HCT116 (cell line): Measurements from ENCODE around the gene NPAP1. TPM values are rescaled to one million over a fixed set of nuclear protein-coding genes. Genes with fewer than 3 reads are reported as not detected.

ENCODE experiments used
- ATAC-seq: fragments of 200-7000 bp; cut with Tn5 transposase; 2 replicates; pipeline ENCODE4 v1.9.1; 2020; ENCODE audit warnings: mild to moderate bottlenecking, moderate library complexity
- BruUV-seq: library from RNA; stranded (reverse); fragments of 400-500 nt; replicated peaks from 2 replicates; lab custom pipeline; 2021; lab: Mats Ljungman, UMichigan
- CTCF ChIA-PET: fragments of 300-600 bp; sonication (Branson Sonifier 250); formaldehyde crosslinking; loops from one replicate; lab custom pipeline; 2021; ENCODE audit warnings: antibody characterized with exemption; lab: Charles Lee
- POLR2A ChIA-PET: fragments of 300-600, 350-600 bp; sonication (Branson Sonifier 250); formaldehyde crosslinking; loops from one replicate; lab custom pipeline; 2021; ENCODE audit warnings: antibody characterized with exemption; lab: Charles Lee
- RAD21 ChIA-PET, 2 experiments: fragments of 300-600 bp; sonication (Branson Sonifier 250); formaldehyde crosslinking; loops; one replicate each; lab custom pipeline; 2023; ENCODE audit warnings: low total read pairs in 2 of 2; ENCODE audit not compliant: uncharacterized antibody in 2 of 2, unreplicated experiment in 2 of 2, low non-redundant PET in 1 of 2; lab: Charles Lee
- DNase-seq: peaks from one replicate; pipeline ENCODE4 v3.0.0-alpha.2; 2010; ENCODE audit warnings: low read depth, low spot score
- H2AFZ ChIP-seq: fragments of 200-600 bp; shearing (Covaris generic), sonication (generic); 2 replicates; pipeline ENCODE4 v1.6.1; 2017; ENCODE audit warnings: low read depth, mixed run types, mixed read lengths, antibody characterized with exemption, low read length; ENCODE audit not compliant: poor library complexity, severe bottlenecking
- H3K27ac ChIP-seq: 2 replicates; pipeline ENCODE4 v1.5.1; 2012; ENCODE audit warnings: low read depth, low read length
- H3K27me3 ChIP-seq: fragments of 200-600 bp; sonication (generic); 2 replicates; pipeline ENCODE4 v1.6.1; 2016; ENCODE audit warnings: mixed run types, low read length, mixed read lengths; ENCODE audit not compliant: insufficient read depth
- H3K36me3 ChIP-seq, 2 experiments: fragments of 200-500 bp in 1 of 2; fragments of 200-600 bp in 1 of 2; sonication (Bioruptor generic) in 1 of 2; sonication (generic) in 1 of 2; 2 replicates each; pipeline versions ENCODE4 v1.5.1 to v1.6.1; 2014 to 2016; ENCODE audit warnings: low read length in 2 of 2, inconsistent platforms in 1 of 2, mixed read lengths in 1 of 2, mixed run types in 1 of 2; ENCODE audit not compliant: insufficient read depth in 2 of 2, control insufficient read depth in 1 of 2
- H3K4me1 ChIP-seq, 2 experiments: fragments of 200-600 bp in 1 of 2; sonication (generic) in 1 of 2; 2 replicates each; pipeline versions ENCODE4 v1.5.1 to v1.6.1; 2012 to 2017; ENCODE audit warnings: low read length in 2 of 2, inconsistent platforms in 1 of 2, mild to moderate bottlenecking in 1 of 2, mixed read lengths in 1 of 2, mixed run types in 1 of 2, moderate library complexity in 1 of 2; ENCODE audit not compliant: insufficient read depth in 2 of 2, control insufficient read depth in 1 of 2
- H3K4me2 ChIP-seq: fragments of 200-600 bp; sonication (generic); 2 replicates; pipeline ENCODE4 v1.6.1; 2017; ENCODE audit warnings: mixed run types, low read length, mixed read lengths
- H3K4me3 ChIP-seq, 2 experiments: fragments of 200-600 bp in 1 of 2; sonication (generic) in 1 of 2; replicated peaks in 1 of 2; 2 replicates each; pipeline ENCODE4 v1.5.1; 2011 to 2016; ENCODE audit warnings: low read length in 2 of 2, control low read depth in 1 of 2, low read depth in 1 of 2, mild to moderate bottlenecking in 1 of 2, mixed read lengths in 1 of 2, mixed run types in 1 of 2
- H3K79me2 ChIP-seq: fragments of 200-600 bp; sonication (generic); 2 replicates; pipeline ENCODE4 v1.6.1; 2017; ENCODE audit warnings: mild to moderate bottlenecking, mixed run types, low read length, moderate library complexity, mixed read lengths; ENCODE audit not compliant: insufficient read depth
- H3K9ac ChIP-seq: fragments of 200-600 bp; sonication (generic); 2 replicates; pipeline ENCODE4 v1.6.1; 2016; ENCODE audit warnings: low read length, mixed read lengths
- H3K9me2 ChIP-seq: fragments of 200-600 bp; sonication (generic), shearing (Covaris generic); 2 replicates; pipeline ENCODE4 v1.6.1; 2017; ENCODE audit warnings: mixed run types, mild to moderate bottlenecking, moderate library complexity; ENCODE audit not compliant: insufficient read depth
- H3K9me3 ChIP-seq, 2 experiments: fragments of 200-500 bp in 1 of 2; fragments of 200-600 bp in 1 of 2; sonication (Bioruptor generic) in 1 of 2; sonication (generic) in 1 of 2; 2 replicates each; pipeline ENCODE4 v1.6.1; 2014 to 2017; ENCODE audit warnings: low read length in 2 of 2, mixed read lengths in 2 of 2, inconsistent platforms in 1 of 2, low read depth in 1 of 2, mild to moderate bottlenecking in 1 of 2, mixed run types in 1 of 2, moderate library complexity in 1 of 2; ENCODE audit not compliant: control insufficient read depth in 1 of 2, insufficient read depth in 1 of 2
- H4K20me1 ChIP-seq: fragments of 200-600 bp; sonication (generic), shearing (Covaris generic); 2 replicates; pipeline ENCODE4 v1.6.1; 2017; ENCODE audit warnings: mixed run types, mild to moderate bottlenecking, moderate library complexity; ENCODE audit not compliant: insufficient read depth
- ATF3 ChIP-seq: IDR thresholded peaks from 2 replicates; pipeline ENCODE4 v1.6.1; 2012
- ELF1 ChIP-seq: IDR thresholded peaks from 2 replicates; pipeline ENCODE4 v1.6.1; 2012; ENCODE audit warnings: low read depth, borderline replicate concordance
- EZH2 ChIP-seq: fragments of 200-600 bp; sonication (generic); IDR thresholded peaks from 2 replicates; pipeline ENCODE4 v1.6.1; 2017; ENCODE audit warnings: antibody characterized with exemption, mixed run types
- EZH2phosphoT487 ChIP-seq: fragments of 200-600 bp; IDR thresholded peaks from 2 replicates; pipeline ENCODE4 v1.6.1; 2018; ENCODE audit warnings: antibody characterized with exemption, borderline replicate concordance
- JUND ChIP-seq: IDR thresholded peaks from 2 replicates; pipeline ENCODE4 v1.6.1; 2012
- POLR2AphosphoS5 ChIP-seq: IDR thresholded peaks from 2 replicates; pipeline ENCODE4 v1.6.1; 2011; ENCODE audit warnings: mild to moderate bottlenecking, low read depth, low read length, moderate library complexity
- RAD21 ChIP-seq: IDR thresholded peaks from 2 replicates; pipeline ENCODE4 v1.6.1; 2012; ENCODE audit warnings: low read depth, mild to moderate bottlenecking
- TCF7L2 ChIP-seq: IDR thresholded peaks from 2 replicates; pipeline ENCODE4 v1.7.0; 2011; ENCODE audit warnings: borderline replicate concordance, inconsistent platforms; ENCODE audit not compliant: insufficient read depth, insufficient read length; ENCODE audit errors: extremely low read depth
- ZFX ChIP-seq: fragments of 450-650 bp; IDR thresholded peaks from 2 replicates; pipeline ENCODE4 v1.6.1; 2017
- ZNF274 ChIP-seq: fragments of 200-500 bp; sonication (Bioruptor generic); IDR thresholded peaks from 2 replicates; pipeline ENCODE4 v1.6.1; 2014; ENCODE audit warnings: mild to moderate bottlenecking, low read depth, low read length, inconsistent platforms
- intact Hi-C: fragments of 100-400 bp; cut with micrococcal nuclease; formaldehyde crosslinking; loops from 2 replicates; pipeline ENCODE4 v1.10.0; 2022
- total RNA-seq: library from RNA; stranded (reverse); gene quantifications from one replicate; pipeline ENCODE4 v1.2.1, GENCODE V29; 2021; ENCODE audit not compliant: unreplicated experiment
- TF ChIP-seq, protein P1 (sequence below): IDR thresholded peaks from 2 replicates; pipeline ENCODE4 v1.6.1; 2011; ENCODE audit warnings: mild to moderate bottlenecking, low read length, moderate library complexity; ENCODE audit not compliant: insufficient replicate concordance; ENCODE audit errors: extremely low read depth
- TF ChIP-seq, protein P2 (sequence below): IDR thresholded peaks from 2 replicates; pipeline ENCODE4 v1.6.1; 2012; ENCODE audit warnings: low read depth

NPAP1 gene
- total RNA-seq, 1 experiment from 2014 or later = not detected

DNA sequence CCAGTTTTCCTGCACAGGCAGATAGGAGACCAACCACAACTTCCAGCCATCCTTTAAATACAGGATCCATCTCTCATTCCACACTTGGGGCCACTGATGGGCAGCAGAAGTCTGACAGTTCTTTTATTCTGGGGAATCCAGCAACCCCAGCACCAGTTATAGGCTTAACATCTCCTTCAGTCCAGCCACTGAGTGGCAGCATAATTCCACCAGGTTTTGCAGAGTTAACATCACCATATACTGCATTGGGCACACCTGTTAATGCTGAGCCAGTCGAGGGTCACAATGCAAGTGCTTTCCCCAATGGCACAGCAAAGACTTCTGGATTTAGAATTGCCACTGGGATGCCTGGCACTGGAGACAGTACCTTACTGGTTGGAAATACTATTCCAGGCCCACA is 2.9 kb downstream of the NPAP1 start:
- no peaks in the 10 kb centered on the region for H3K36me3 ChIP-seq
- H3K4me1 ChIP-seq = no peaks in the 10 kb centered on the region
- intact Hi-C loops = no loop called here
- H3K9ac ChIP-seq = no peak overlapping the region
- ChIA-PET POLR2A (no interaction called here), RAD21 (no interaction called here), CTCF (no interaction called here)
- H3K4me3 ChIP-seq = no peak overlapping the region
- TF ChIP-seq ELF1 = no peak
- no peak for TF ChIP-seq TCF7L2
- no peak for TF ChIP-seq JUND
- no peak for TF ChIP-seq EZH2
- TF ChIP-seq POLR2AphosphoS5 = no peak
- TF ChIP-seq, protein P1, sequence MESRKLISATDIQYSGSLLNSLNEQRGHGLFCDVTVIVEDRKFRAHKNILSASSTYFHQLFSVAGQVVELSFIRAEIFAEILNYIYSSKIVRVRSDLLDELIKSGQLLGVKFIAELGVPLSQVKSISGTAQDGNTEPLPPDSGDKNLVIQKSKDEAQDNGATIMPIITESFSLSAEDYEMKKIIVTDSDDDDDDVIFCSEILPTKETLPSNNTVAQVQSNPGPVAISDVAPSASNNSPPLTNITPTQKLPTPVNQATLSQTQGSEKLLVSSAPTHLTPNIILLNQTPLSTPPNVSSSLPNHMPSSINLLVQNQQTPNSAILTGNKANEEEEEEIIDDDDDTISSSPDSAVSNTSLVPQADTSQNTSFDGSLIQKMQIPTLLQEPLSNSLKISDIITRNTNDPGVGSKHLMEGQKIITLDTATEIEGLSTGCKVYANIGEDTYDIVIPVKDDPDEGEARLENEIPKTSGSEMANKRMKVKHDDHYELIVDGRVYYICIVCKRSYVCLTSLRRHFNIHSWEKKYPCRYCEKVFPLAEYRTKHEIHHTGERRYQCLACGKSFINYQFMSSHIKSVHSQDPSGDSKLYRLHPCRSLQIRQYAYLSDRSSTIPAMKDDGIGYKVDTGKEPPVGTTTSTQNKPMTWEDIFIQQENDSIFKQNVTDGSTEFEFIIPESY = no peak
- TF ChIP-seq RAD21 = no peak
- no peak for TF ChIP-seq ATF3
- no peak for TF ChIP-seq ZNF274
- no peak for TF ChIP-seq ZFX
- TF ChIP-seq, protein P2, sequence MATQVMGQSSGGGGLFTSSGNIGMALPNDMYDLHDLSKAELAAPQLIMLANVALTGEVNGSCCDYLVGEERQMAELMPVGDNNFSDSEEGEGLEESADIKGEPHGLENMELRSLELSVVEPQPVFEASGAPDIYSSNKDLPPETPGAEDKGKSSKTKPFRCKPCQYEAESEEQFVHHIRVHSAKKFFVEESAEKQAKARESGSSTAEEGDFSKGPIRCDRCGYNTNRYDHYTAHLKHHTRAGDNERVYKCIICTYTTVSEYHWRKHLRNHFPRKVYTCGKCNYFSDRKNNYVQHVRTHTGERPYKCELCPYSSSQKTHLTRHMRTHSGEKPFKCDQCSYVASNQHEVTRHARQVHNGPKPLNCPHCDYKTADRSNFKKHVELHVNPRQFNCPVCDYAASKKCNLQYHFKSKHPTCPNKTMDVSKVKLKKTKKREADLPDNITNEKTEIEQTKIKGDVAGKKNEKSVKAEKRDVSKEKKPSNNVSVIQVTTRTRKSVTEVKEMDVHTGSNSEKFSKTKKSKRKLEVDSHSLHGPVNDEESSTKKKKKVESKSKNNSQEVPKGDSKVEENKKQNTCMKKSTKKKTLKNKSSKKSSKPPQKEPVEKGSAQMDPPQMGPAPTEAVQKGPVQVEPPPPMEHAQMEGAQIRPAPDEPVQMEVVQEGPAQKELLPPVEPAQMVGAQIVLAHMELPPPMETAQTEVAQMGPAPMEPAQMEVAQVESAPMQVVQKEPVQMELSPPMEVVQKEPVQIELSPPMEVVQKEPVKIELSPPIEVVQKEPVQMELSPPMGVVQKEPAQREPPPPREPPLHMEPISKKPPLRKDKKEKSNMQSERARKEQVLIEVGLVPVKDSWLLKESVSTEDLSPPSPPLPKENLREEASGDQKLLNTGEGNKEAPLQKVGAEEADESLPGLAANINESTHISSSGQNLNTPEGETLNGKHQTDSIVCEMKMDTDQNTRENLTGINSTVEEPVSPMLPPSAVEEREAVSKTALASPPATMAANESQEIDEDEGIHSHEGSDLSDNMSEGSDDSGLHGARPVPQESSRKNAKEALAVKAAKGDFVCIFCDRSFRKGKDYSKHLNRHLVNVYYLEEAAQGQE = no peak
- no peak for TF ChIP-seq EZH2phosphoT487
- no peak overlapping the region for H2AFZ ChIP-seq
- no peaks in the 10 kb centered on the region for H3K9me2 ChIP-seq
- H3K79me2 ChIP-seq = no peaks in the 10 kb centered on the region
- ATAC-seq (no peak), DNase-seq (no peak)
- H4K20me1 ChIP-seq = no peaks in the 10 kb centered on the region
- peaks cover 9 to 23% of the 10 kb centered on the region in 2 experiments; a peak in 2 of 4 replicates for H3K9me3 ChIP-seq
- H3K27ac ChIP-seq = no peak overlapping the region
- no TSS peak for BruUV-seq
- H3K4me2 ChIP-seq = no peak overlapping the region
- H3K27me3 ChIP-seq = no peaks in the 10 kb centered on the region
